Right lobe of liver (tissue), 6 donors: ENCODE measurements around the gene CEP295NL. TPM values are rescaled to one million over a fixed set of nuclear protein-coding genes. Genes with fewer than 3 reads are reported as not detected.

Experiments
- ATAC-seq, 4 donors: fragments of 200-7000 bp; cut with Tn5 transposase; one replicate each; pipeline ENCODE4 v1.9.1; 2020; ENCODE audit warnings: mild to moderate bottlenecking in 4 of 4, moderate library complexity in 4 of 4
- DNase-seq, 3 donors: peaks; one replicate each; pipeline ENCODE4 v3.0.0-alpha.2; 2020
- H3K27ac ChIP-seq, 3 donors: fragments of 200-600 bp; one replicate each; pipeline ENCODE4 v1.8.0; 2022
- H3K27me3 ChIP-seq, 2 donors: fragments of 200-600 bp; one replicate each; pipeline ENCODE4 v1.8.0; 2022
- H3K36me3 ChIP-seq, 4 donors: fragments of 200-600 bp; sonication (generic) in 1 of 4; one replicate each; pipeline versions ENCODE4 v1.5.1 to v1.8.0; 2017 to 2022; ENCODE audit warnings: control low read depth in 1 of 4
- H3K4me1 ChIP-seq, 4 donors: fragments of 200-600 bp; sonication (generic) in 1 of 4; one replicate each; pipeline versions ENCODE4 v1.5.1 to v1.8.0; 2017 to 2022; ENCODE audit warnings: control low read depth in 1 of 4
- H3K4me3 ChIP-seq, 3 donors: fragments of 200-600 bp; one replicate each; pipeline ENCODE4 v1.8.0; 2022
- H3K9me3 ChIP-seq, 4 donors: fragments of 200-600 bp; sonication (generic) in 1 of 4; one replicate each; pipeline versions ENCODE4 v1.5.1 to v1.8.0; 2017 to 2022; ENCODE audit warnings: control low read depth in 1 of 4
- POLR2A ChIP-seq: fragments of 450-650 bp; IDR thresholded peaks from one replicate; pipeline ENCODE4 v1.6.1; 2017; ENCODE audit warnings: antibody characterized with exemption, mild to moderate bottlenecking
- WGBS: methylation state at CpG from one replicate; pipeline ENCODE4 v1.1.6; 2018; ENCODE audit warnings: low coverage, low lambda C conversion rate; ENCODE audit not compliant: insufficient coverage; ENCODE audit errors: missing lambda C conversion rate; 5-methylcytosine and 5-hydroxymethylcytosine counted together
- intact Hi-C, 2 donors: fragments of 100-400 bp; cut with DNase I; formaldehyde crosslinking; loops; one replicate each; pipeline versions ENCODE4 v1.11.2 to v1.14.1; 2022
- total RNA-seq, 6 experiments: library from RNA; depleted of rRNA in 2 of 6; stranded (reverse); fragments of >200 nt in 2 of 6; fragmentation: NEBNext Ultra II Directional in 3 of 6; extraction: Animal tissue kit (Norgen Biotek cat#: 25700) in 3 of 6; gene quantifications; one replicate each; pipeline versions ENCODE4 v1.1.0 to v1.2.4, GENCODE V29; 2016 to 2023
- TF ChIP-seq, protein P1 (sequence below), 4 donors: fragments of 200-600 bp in 3 of 4; fragments of 450-650 bp in 1 of 4; IDR thresholded peaks; one replicate each; pipeline versions ENCODE4 v1.5.1 to v1.8.0; 2016 to 2022; ENCODE audit warnings: antibody characterized with exemption in 4 of 4, mild to moderate bottlenecking in 2 of 4
- donor health status: DM: no; HTN: yes; CAD: no.
- donor health status: DM: no; HTN: no; CAD: no.
- donor health status: DM: no; HTN: no; CAD: no.
- donor health status: DM: no; HTN: yes; CAD: no.
- donor health status: DM: no; HTN: yes; CAD: no.

CEP295NL gene
- total RNA-seq, 6 experiments from 2014 or later = 0.19 to 1.0 (median 0.53) TPM

DNA sequence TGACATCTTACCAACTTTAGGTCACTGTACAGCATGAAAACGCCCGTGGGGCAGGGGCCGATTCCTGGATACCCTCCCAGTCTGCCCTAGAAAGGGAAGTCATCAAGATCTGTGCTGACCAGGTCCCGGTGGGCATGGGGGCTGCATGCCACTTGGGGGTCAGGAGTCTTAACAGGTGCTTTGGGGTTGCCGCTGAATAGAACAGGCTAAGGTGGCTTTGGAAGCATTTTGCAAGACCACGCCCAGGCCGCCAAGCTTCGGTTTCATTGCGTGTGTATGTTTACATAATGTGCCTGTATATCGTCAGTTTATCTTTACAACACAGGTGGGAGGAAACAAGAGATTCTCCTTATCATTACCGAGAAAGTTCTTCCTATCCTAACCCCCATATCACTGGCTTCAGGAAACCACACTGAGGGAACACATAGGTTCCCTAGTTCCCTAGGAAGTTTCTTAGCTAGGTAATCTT, 49.0 kb downstream of the CEP295NL start:
- DNase-seq (no peak), ATAC-seq (no peak)

DNA sequence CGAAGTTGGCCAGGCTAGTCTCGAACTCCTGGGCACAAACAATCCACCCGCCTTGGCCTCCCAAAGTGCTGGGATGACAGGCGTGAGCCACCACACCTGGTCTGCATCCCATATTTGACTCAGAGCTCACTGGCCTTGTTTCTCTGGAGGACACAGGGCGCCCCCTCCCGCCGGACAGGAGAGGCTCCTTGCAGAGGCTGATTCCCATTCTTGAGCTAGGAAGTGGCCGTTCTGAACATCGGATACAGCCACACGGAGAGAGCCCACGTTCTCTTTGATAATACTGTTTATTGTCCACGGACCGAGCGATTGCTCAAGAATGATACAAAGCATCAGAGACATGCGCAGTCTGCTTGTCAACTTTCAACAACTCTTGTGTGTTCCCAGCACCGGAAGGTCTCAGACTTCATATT, 50.3 kb downstream of the CEP295NL start:
- no peak for DNase-seq
- ATAC-seq = peak; percentile 24 to 77 (median 56)
- intact Hi-C loops = no loop called here
- Histone ChIP-seq H3K27me3 (no peaks in the 10 kb centered on the region), H3K4me3 (no peak overlapping the region), H3K27ac (no peak overlapping the region), H3K9me3 (no peaks in the 10 kb centered on the region), H3K36me3 (no peaks in the 10 kb centered on the region), H3K4me1 (no peaks in the 10 kb centered on the region)
- TF ChIP-seq, protein P1, sequence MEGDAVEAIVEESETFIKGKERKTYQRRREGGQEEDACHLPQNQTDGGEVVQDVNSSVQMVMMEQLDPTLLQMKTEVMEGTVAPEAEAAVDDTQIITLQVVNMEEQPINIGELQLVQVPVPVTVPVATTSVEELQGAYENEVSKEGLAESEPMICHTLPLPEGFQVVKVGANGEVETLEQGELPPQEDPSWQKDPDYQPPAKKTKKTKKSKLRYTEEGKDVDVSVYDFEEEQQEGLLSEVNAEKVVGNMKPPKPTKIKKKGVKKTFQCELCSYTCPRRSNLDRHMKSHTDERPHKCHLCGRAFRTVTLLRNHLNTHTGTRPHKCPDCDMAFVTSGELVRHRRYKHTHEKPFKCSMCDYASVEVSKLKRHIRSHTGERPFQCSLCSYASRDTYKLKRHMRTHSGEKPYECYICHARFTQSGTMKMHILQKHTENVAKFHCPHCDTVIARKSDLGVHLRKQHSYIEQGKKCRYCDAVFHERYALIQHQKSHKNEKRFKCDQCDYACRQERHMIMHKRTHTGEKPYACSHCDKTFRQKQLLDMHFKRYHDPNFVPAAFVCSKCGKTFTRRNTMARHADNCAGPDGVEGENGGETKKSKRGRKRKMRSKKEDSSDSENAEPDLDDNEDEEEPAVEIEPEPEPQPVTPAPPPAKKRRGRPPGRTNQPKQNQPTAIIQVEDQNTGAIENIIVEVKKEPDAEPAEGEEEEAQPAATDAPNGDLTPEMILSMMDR (IDR thresholded peaks at IDR 0.05) = peak in 2 of 4 donors; percentile 12 to 19
- no peak for TF ChIP-seq POLR2A
- 55% methylated on average over 12 of the region's 16 CpGs for WGBS

More for the DNA sequence above, 49.0 kb downstream of the CEP295NL start:
- H3K27ac ChIP-seq = no peak overlapping the region
- TF ChIP-seq, protein P1 (IDR thresholded peaks at IDR 0.05) = no peak
- TF ChIP-seq POLR2A = no peak
- no peaks in the 10 kb centered on the region for H3K9me3 ChIP-seq
- intact Hi-C loops = no loop called here
- H3K4me3 ChIP-seq = no peak overlapping the region
- H3K4me1 ChIP-seq = no peaks in the 10 kb centered on the region
- WGBS = 53% methylated on average over 4 of the region's 11 CpGs
- H3K27me3 ChIP-seq = no peaks in the 10 kb centered on the region
- H3K36me3 ChIP-seq = no peaks in the 10 kb centered on the region

DNA sequence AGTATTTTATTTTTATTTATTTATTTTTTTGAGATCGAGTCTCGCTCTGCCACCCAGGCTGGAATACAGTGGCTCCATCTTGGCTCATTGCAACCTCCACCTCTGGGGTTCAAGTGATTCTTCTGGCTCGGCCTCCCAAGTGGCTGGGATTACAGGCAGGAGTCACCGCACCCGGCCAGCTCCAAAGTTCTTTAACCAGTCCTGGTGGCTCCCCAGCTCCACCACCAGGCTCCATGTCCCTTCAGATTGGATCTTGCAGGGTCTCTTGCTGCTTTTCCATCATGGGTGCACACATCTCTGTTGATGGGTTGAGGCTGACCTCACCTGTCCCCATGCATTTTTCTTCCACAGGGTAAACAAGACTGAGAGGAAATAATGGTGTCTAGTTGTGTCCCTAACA, 54.0 kb downstream of the CEP295NL start:
- Histone ChIP-seq H3K4me3 (no peak overlapping the region), H3K4me1 (no peaks in the 10 kb centered on the region), H3K36me3 (no peaks in the 10 kb centered on the region), H3K9me3 (no peaks in the 10 kb centered on the region), H3K27me3 (no peaks in the 10 kb centered on the region), H3K27ac (no peak overlapping the region)
- WGBS = 95% methylated on average over 2 of the region's 5 CpGs
- DNase-seq (no peak), ATAC-seq (no peak)
- intact Hi-C loops = no loop called here
- TF ChIP-seq, protein P1 (IDR thresholded peaks at IDR 0.05) = no peak
- TF ChIP-seq POLR2A = no peak

DNA sequence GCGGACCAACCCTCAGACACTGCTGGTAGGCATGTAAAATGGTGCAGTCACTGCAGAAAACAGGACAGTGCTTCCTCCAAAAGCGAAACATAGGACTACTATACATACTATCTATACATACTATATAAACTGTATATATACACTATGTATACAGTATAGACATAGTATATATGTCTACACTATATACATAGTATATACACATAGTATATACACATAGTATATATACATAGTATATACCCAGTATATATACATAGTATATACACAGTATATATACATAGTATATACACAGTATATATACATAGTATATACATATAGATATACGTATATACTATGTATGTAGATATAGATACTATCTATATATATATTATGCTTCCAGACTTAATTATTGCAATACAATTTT, 55.9 kb downstream of the CEP295NL start:
- Histone ChIP-seq H3K4me1 (no peaks in the 10 kb centered on the region), H3K36me3 (no peaks in the 10 kb centered on the region), H3K9me3 (no peaks in the 10 kb centered on the region), H3K27ac (no peak overlapping the region), H3K27me3 (no peaks in the 10 kb centered on the region), H3K4me3 (no peak overlapping the region)
- TF ChIP-seq POLR2A = no peak
- TF ChIP-seq, protein P1 (IDR thresholded peaks at IDR 0.05) = no peak
- intact Hi-C loops = no loop called here
- ATAC-seq (no peak), DNase-seq (no peak)
- 87% methylated on average over 3 of the region's 3 CpGs for WGBS
